HepG2 (cell line): ENCODE results near the gene ZNF585A. TPM values are rescaled to one million over a fixed set of nuclear protein-coding genes. Genes with fewer than 3 reads are reported as not detected.
A peak's percentile ranks its signal among the peaks of the same experiment; 100 is the strongest.

Source experiments
- CERS6 ChIP-seq: sonication (generic); formaldehyde crosslinking; IDR thresholded peaks from 2 replicates; pipeline ENCODE4 v1.5.0; 2020; ENCODE audit warnings: missing genetic modification reagents
- ELF3 ChIP-seq: IDR thresholded peaks from 2 replicates; pipeline ENCODE4 v1.6.1; 2016; ENCODE audit warnings: missing genetic modification reagents, missing compliant biosample characterization
- GLMP ChIP-seq: sonication (generic); formaldehyde crosslinking; IDR thresholded peaks from 2 replicates; pipeline ENCODE4 v1.9.0; 2021; ENCODE audit warnings: missing genetic modification reagents, mild to moderate bottlenecking, borderline replicate concordance
- MAFK ChIP-seq, 2 experiments: IDR thresholded peaks in 1 of 2; conservative IDR thresholded peaks in 1 of 2; 2 replicates each; pipeline ENCODE4 v1.6.1; 2011; ENCODE audit warnings: improper control_type of control experiment in 2 of 2, low read length in 2 of 2
- MBD4 ChIP-seq: IDR thresholded peaks from 2 replicates; pipeline ENCODE4 v1.6.1; 2012; ENCODE audit warnings: low read length, inconsistent platforms, borderline replicate concordance
- NFE2 ChIP-seq: sonication (generic); formaldehyde crosslinking; IDR thresholded peaks from 2 replicates; pipeline ENCODE4 v1.4.0; 2020; ENCODE audit warnings: missing genetic modification reagents
- NFE2L2 ChIP-seq: fragments of 150-350 bp; IDR thresholded peaks from 2 replicates; pipeline ENCODE4 v1.6.1; 2014; ENCODE audit warnings: low read length
- NFKB2 ChIP-seq: sonication (generic); formaldehyde crosslinking; IDR thresholded peaks from 2 replicates; pipeline ENCODE4 v1.4.0; 2020; ENCODE audit warnings: missing genetic modification reagents, borderline replicate concordance
- NONO ChIP-seq, 2 experiments: fragments of 450-650 bp in 1 of 2; sonication (generic) in 1 of 2; formaldehyde crosslinking in 1 of 2; IDR thresholded peaks in 1 of 2; conservative IDR thresholded peaks in 1 of 2; 2 replicates each; pipeline versions ENCODE4 v1.6.1 to v1.8.0; 2017 to 2022; ENCODE audit warnings: mild to moderate bottlenecking in 1 of 2, missing genetic modification reagents in 1 of 2, moderate library complexity in 1 of 2
- RBM39 ChIP-seq: fragments of 200-400 bp; formaldehyde crosslinking; IDR thresholded peaks from one replicate; pipeline ENCODE4 v1.6.1; 2018; ENCODE audit warnings: antibody characterized with exemption, mild to moderate bottlenecking, low read depth, low read length; ENCODE audit not compliant: poor library complexity, severe bottlenecking
- TCF7 ChIP-seq: sonication (generic); IDR thresholded peaks from 2 replicates; pipeline ENCODE4 v1.6.1; 2016; ENCODE audit warnings: antibody characterized with exemption, low read depth
- TRAFD1 ChIP-seq: sonication (generic); formaldehyde crosslinking; IDR thresholded peaks from 2 replicates; pipeline ENCODE4 v1.5.1; 2020; ENCODE audit warnings: missing genetic modification reagents, mild to moderate bottlenecking, borderline replicate concordance
- ZBTB3 ChIP-seq: sonication (generic); formaldehyde crosslinking; IDR thresholded peaks from 2 replicates; pipeline ENCODE4 v1.4.0; 2020; ENCODE audit warnings: low read depth, mild to moderate bottlenecking, moderate library complexity, missing genetic modification reagents, borderline replicate concordance
- ZFY ChIP-seq: sonication (generic); formaldehyde crosslinking; IDR thresholded peaks from 2 replicates; pipeline ENCODE4 v1.4.0; 2020; ENCODE audit warnings: missing genetic modification reagents
- ZNF124 ChIP-seq: sonication (generic); formaldehyde crosslinking; IDR thresholded peaks from 2 replicates; pipeline ENCODE4 v1.4.0; 2020; ENCODE audit warnings: missing genetic modification reagents
- ZNF337 ChIP-seq: sonication (generic); formaldehyde crosslinking; IDR thresholded peaks from 2 replicates; pipeline ENCODE4 v1.5.1; 2020; ENCODE audit warnings: missing genetic modification reagents, low read depth, mild to moderate bottlenecking, borderline replicate concordance
- ZNF550 ChIP-seq: sonication (generic); formaldehyde crosslinking; IDR thresholded peaks from 2 replicates; pipeline ENCODE4 v1.4.0; 2020; ENCODE audit warnings: mild to moderate bottlenecking, missing genetic modification reagents, borderline replicate concordance
- ZNF569 ChIP-seq: sonication (generic); formaldehyde crosslinking; IDR thresholded peaks from 2 replicates; pipeline ENCODE4 v1.5.0; 2020; ENCODE audit warnings: mild to moderate bottlenecking, missing genetic modification reagents, moderate library complexity, borderline replicate concordance
- ZNF75D ChIP-seq: sonication (generic); formaldehyde crosslinking; IDR thresholded peaks from 2 replicates; pipeline ENCODE4 v1.8.1; 2023; ENCODE audit warnings: missing genetic modification reagents, mild to moderate bottlenecking, borderline replicate concordance
- ZNF780A ChIP-seq: sonication (generic); formaldehyde crosslinking; IDR thresholded peaks from 2 replicates; pipeline ENCODE4 v1.8.0; 2022; ENCODE audit warnings: mild to moderate bottlenecking, missing genetic modification reagents, moderate library complexity
- ZNF790 ChIP-seq: sonication (generic); formaldehyde crosslinking; IDR thresholded peaks from 2 replicates; pipeline ENCODE4 v1.8.0; 2022; ENCODE audit warnings: missing genetic modification reagents, mild to moderate bottlenecking, borderline replicate concordance
- ZNF792 ChIP-seq: IDR thresholded peaks from 2 replicates; pipeline ENCODE4 v1.6.1; 2016
- ZSCAN25 ChIP-seq: sonication (generic); formaldehyde crosslinking; IDR thresholded peaks from 2 replicates; pipeline ENCODE4 v1.8.0; 2022; ENCODE audit warnings: mild to moderate bottlenecking, missing genetic modification reagents
- polyA plus RNA-seq, 8 experiments: library from polyadenylated mRNA; depleted of rRNA in 3 of 8; stranded (reverse) in 7 of 8; unstranded in 1 of 8; fragments of >200 nt; fragmentation: Illumina TruSeq in 4 of 8; extraction: Trizol in 4 of 8; gene quantifications; 2 replicates each; pipeline versions ENCODE4 v1.2.1 to v1.2.3, GENCODE V29; 2011 to 2016; ENCODE audit warnings: low read depth in 4 of 8, missing spikeins in 1 of 8, mixed read lengths in 1 of 8; ENCODE audit not compliant: insufficient read depth in 1 of 8
- total RNA-seq, 5 experiments: library from RNA; depleted of rRNA; stranded (reverse); fragments of >200 nt; fragmentation: Illumina TruSeq; extraction: Trizol; gene quantifications; 2 replicates each; pipeline ENCODE4 v1.2.3, GENCODE V29; 2016; ENCODE audit warnings: low read depth in 1 of 5
- TF ChIP-seq, protein P1 (sequence below): sonication (generic); formaldehyde crosslinking; IDR thresholded peaks from 2 replicates; pipeline ENCODE4 v1.5.1; 2020; ENCODE audit warnings: missing genetic modification reagents, mild to moderate bottlenecking, borderline replicate concordance

The ZNF585A gene
- total and polyA plus RNA-seq, 2 of the 13 experiments (the other 11 are each of a cell fraction or from before 2014, with no cell fraction given) = 7.1 to 8.5 TPM

- peak; percentile 73 for TF ChIP-seq RBM39
- no peak for TF ChIP-seq CERS6
- TF ChIP-seq TRAFD1 (CRISPR knock-in tag) = 0 out of 2 replicates have a peak, but pooled peaks have one; percentile 77
- TF ChIP-seq NFKB2 = peak; percentile 70; the same call in 1 of the 2 replicates
- peak; percentile 89 for TF ChIP-seq ZFY (CRISPR knock-in tag)
- no peak for TF ChIP-seq ZNF790 (CRISPR knock-in tag)
- TF ChIP-seq ZNF124 = no peak; the same call in none of the 2 replicates
- TF ChIP-seq NONO (IDR thresholded peaks at IDR 0.05) = no peak
- TF ChIP-seq NONO (CRISPR knock-in tag; conservative IDR thresholded peaks at IDR 0.05) = peak; percentile 91
- TF ChIP-seq ZNF792 (CRISPR knock-in tag) = 0 out of 2 replicates have a peak, but pooled peaks have one; percentile 13
- TF ChIP-seq ZNF337 = no peak
- TF ChIP-seq ELF3 (CRISPR knock-in tag) = peak; percentile 34
- TF ChIP-seq ZBTB3 (CRISPR knock-in tag) = no peak
- TF ChIP-seq GLMP (CRISPR knock-in tag) = no peak
- TF ChIP-seq ZNF550 = peak; percentile 61; the same call in 1 of the 2 replicates
- no peak for TF ChIP-seq TCF7
- peak; percentile 98 for TF ChIP-seq ZSCAN25 (CRISPR knock-in tag)
- no peak for TF ChIP-seq NFE2L2
- no peak for TF ChIP-seq ZNF75D (CRISPR knock-in tag)
- TF ChIP-seq, protein P1, sequence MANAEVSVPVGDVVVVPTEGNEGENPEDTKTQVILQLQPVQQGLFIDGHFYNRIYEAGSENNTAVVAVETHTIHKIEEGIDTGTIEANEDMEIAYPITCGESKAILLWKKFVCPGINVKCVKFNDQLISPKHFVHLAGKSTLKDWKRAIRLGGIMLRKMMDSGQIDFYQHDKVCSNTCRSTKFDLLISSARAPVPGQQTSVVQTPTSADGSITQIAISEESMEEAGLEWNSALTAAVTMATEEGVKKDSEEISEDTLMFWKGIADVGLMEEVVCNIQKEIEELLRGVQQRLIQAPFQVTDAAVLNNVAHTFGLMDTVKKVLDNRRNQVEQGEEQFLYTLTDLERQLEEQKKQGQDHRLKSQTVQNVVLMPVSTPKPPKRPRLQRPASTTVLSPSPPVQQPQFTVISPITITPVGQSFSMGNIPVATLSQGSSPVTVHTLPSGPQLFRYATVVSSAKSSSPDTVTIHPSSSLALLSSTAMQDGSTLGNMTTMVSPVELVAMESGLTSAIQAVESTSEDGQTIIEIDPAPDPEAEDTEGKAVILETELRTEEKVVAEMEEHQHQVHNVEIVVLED (CRISPR knock-in tag) = peak; percentile 79
- no peak for TF ChIP-seq MBD4
- TF ChIP-seq NFE2 (CRISPR knock-in tag) = no peak
- 0 out of 2 replicates have a peak, but pooled peaks have one; percentile 46 for TF ChIP-seq ZNF569
- TF ChIP-seq MAFK (conservative IDR thresholded peaks at IDR 0.05 in 1 of 2, IDR thresholded peaks at IDR 0.05 in 1 of 2; ENCODE audit: low read length in 2 of 2) = no peak
- TF ChIP-seq ZNF780A (CRISPR knock-in tag) = no peak
Measured at GRCh38 chr19:37217775-37218591, 45.5 kb upstream of the ZNF585A start, which contains the start of gene ZNF383 (continued).
